HUES6 (cell line): ENCODE results near the gene SLC25A33.

Experiments
- H3K27ac ChIP-seq: 2 replicates; pipeline ENCODE4 v1.7.0; 2013; ENCODE audit warnings: low read depth, mild to moderate bottlenecking, low read length, inconsistent platforms
- H3K27me3 ChIP-seq: 2 replicates; pipeline ENCODE4 v1.6.1; 2013; ENCODE audit warnings: low read length; ENCODE audit not compliant: control insufficient read depth, insufficient read depth
- H3K36me3 ChIP-seq: 2 replicates; pipeline ENCODE4 v1.6.1; 2013; ENCODE audit warnings: low read length; ENCODE audit not compliant: control insufficient read depth, insufficient read depth
- H3K4me1 ChIP-seq: 2 replicates; pipeline ENCODE4 v1.6.1; 2013; ENCODE audit warnings: low read length; ENCODE audit not compliant: control insufficient read depth, insufficient read depth
- H3K4me3 ChIP-seq: 2 replicates; pipeline ENCODE4 v1.5.1; 2013; ENCODE audit warnings: low read depth, low read length
- H3K9ac ChIP-seq: one replicate; pipeline ENCODE4 v1.6.1; 2013; ENCODE audit warnings: mild to moderate bottlenecking, low read length
- H3K9me3 ChIP-seq: 2 replicates; pipeline ENCODE4 v1.6.1; 2013; ENCODE audit warnings: low read depth, low read length; ENCODE audit not compliant: control insufficient read depth, insufficient read depth

SLC25A33 gene

GRCh38 chr1:9539165-9539828, at the start of gene SLC25A33:
SLC25A33 (plus strand) TSS chr1:9539465; CDS start chr1:9539692, 227 bp downstream.
- Histone ChIP-seq H3K36me3 (no peaks in the 10 kb centered on the region; the same call in 1 of the 2 replicates), H3K27me3 (peaks cover 4% of the 10 kb centered on the region; the same call in 1 of the 2 replicates), H3K9me3 (no peaks in the 10 kb centered on the region), H3K4me1 (peaks cover 18% of the 10 kb centered on the region), H3K27ac (peak within 1 kb of the TSS; percentile 65; the same call in 1 of the 2 replicates), H3K4me3 (peak within 1 kb of the TSS; percentile 98), H3K9ac (peak within 1 kb of the TSS; percentile 83)

- peaks cover 12% of the 10 kb centered on the region for H3K27me3 ChIP-seq
These were observed 48.5 kb upstream of the SLC25A33 start for GRCh38 chr1:9490605-9491339.

GRCh38 chr1:9493326-9493725, 45.9 kb upstream of the SLC25A33 start:
- Histone ChIP-seq H3K27me3 (peaks cover 21% of the 10 kb centered on the region), H3K9ac (no peak overlapping the region), H3K36me3 (no peaks in the 10 kb centered on the region), H3K4me3 (no peak overlapping the region), H3K27ac (no peak overlapping the region), H3K4me1 (no peaks in the 10 kb centered on the region), H3K9me3 (no peaks in the 10 kb centered on the region)

More at GRCh38 chr1:9490605-9491339, 48.5 kb upstream of the SLC25A33 start:
- no peak overlapping the region for H3K4me3 ChIP-seq
- no peak overlapping the region for H3K9ac ChIP-seq
- no peak overlapping the region for H3K27ac ChIP-seq
- H3K4me1 ChIP-seq: no peaks in the 10 kb centered on the region
- H3K9me3 ChIP-seq: no peaks in the 10 kb centered on the region
- no peaks in the 10 kb centered on the region for H3K36me3 ChIP-seq

- H3K4me3 ChIP-seq: peak overlapping the region; percentile 42
- H3K9ac ChIP-seq: no peak overlapping the region
- no peaks in the 10 kb centered on the region for H3K4me1 ChIP-seq
- no peaks in the 10 kb centered on the region for H3K36me3 ChIP-seq
- H3K9me3 ChIP-seq: no peaks in the 10 kb centered on the region
- peaks cover 21% of the 10 kb centered on the region for H3K27me3 ChIP-seq
- H3K27ac ChIP-seq: no peak overlapping the region
These were observed 44.1 kb upstream of the SLC25A33 start for GRCh38 chr1:9494936-9495758.

GRCh38 chr1:9495854-9496374, 43.4 kb upstream of the SLC25A33 start:
- Histone ChIP-seq H3K27ac (no peak overlapping the region), H3K36me3 (no peaks in the 10 kb centered on the region), H3K9me3 (no peaks in the 10 kb centered on the region), H3K4me1 (no peaks in the 10 kb centered on the region), H3K27me3 (peaks cover 21% of the 10 kb centered on the region), H3K4me3 (no peak overlapping the region), H3K9ac (no peak overlapping the region)

- H3K27ac ChIP-seq: no peak overlapping the region
- H3K4me1 ChIP-seq: no peaks in the 10 kb centered on the region
- H3K27me3 ChIP-seq: peaks cover 6% of the 10 kb centered on the region
- H3K9me3 ChIP-seq: no peaks in the 10 kb centered on the region
- no peak overlapping the region for H3K9ac ChIP-seq
- H3K4me3 ChIP-seq: no peak overlapping the region
- no peaks in the 10 kb centered on the region for H3K36me3 ChIP-seq
These were observed 38.2 kb upstream of the SLC25A33 start for GRCh38 chr1:9500756-9501754.

GRCh38 chr1:9503001-9503675, 36.1 kb upstream of the SLC25A33 start:
- Histone ChIP-seq H3K9ac (no peak overlapping the region), H3K9me3 (no peaks in the 10 kb centered on the region), H3K36me3 (no peaks in the 10 kb centered on the region), H3K27me3 (no peaks in the 10 kb centered on the region), H3K27ac (no peak overlapping the region), H3K4me3 (no peak overlapping the region), H3K4me1 (no peaks in the 10 kb centered on the region)

- H3K9me3 ChIP-seq: no peaks in the 10 kb centered on the region
- no peaks in the 10 kb centered on the region for H3K36me3 ChIP-seq
- no peaks in the 10 kb centered on the region for H3K4me1 ChIP-seq
- H3K27me3 ChIP-seq: no peaks in the 10 kb centered on the region
- H3K4me3 ChIP-seq: no peak overlapping the region
- H3K27ac ChIP-seq: no peak overlapping the region
- no peak overlapping the region for H3K9ac ChIP-seq
These were observed 34.1 kb upstream of the SLC25A33 start for GRCh38 chr1:9505143-9505542.

GRCh38 chr1:9506901-9507300, 32.4 kb upstream of the SLC25A33 start:
- no peaks in the 10 kb centered on the region for H3K27me3 ChIP-seq
- H3K36me3 ChIP-seq: no peaks in the 10 kb centered on the region
- H3K4me1 ChIP-seq: no peaks in the 10 kb centered on the region
- no peaks in the 10 kb centered on the region for H3K9me3 ChIP-seq
- H3K9ac ChIP-seq: no peak overlapping the region
- H3K27ac ChIP-seq: no peak overlapping the region
- H3K4me3 ChIP-seq: no peak overlapping the region
